ENCODE measurements around the gene NIPBL.
"Not testable (repeated sequence)": the region's sequence is repeated elsewhere in the genome, so short reads cannot be mapped to it uniquely, and the experiment has no call there.

The NIPBL gene

GRCh38 chr5:36950586-36951457, 74.3 kb downstream of the NIPBL start:
- no peak for DNase-seq

- DNase-seq = no peak
Observed at GRCh38 chr5:36953043-36953442, 76.5 kb downstream of the NIPBL start.

- DNase-seq = no peak
Observed at GRCh38 chr5:36957953-36958537, 81.5 kb downstream of the NIPBL start.

- DNase-seq = no peak
Observed at GRCh38 chr5:36958612-36959011, 82.0 kb downstream of the NIPBL start.

GRCh38 chr5:36965179-36965578, 88.6 kb downstream of the NIPBL start:
- no peak for DNase-seq

- no peak for DNase-seq
Observed at GRCh38 chr5:36969700-36970395, 93.3 kb downstream of the NIPBL start.

- DNase-seq = no peak
Observed at GRCh38 chr5:36978196-36978595, 101.6 kb downstream of the NIPBL start.

- DNase-seq = no peak
Observed at GRCh38 chr5:36982146-36982545, 105.6 kb downstream of the NIPBL start.

DNA sequence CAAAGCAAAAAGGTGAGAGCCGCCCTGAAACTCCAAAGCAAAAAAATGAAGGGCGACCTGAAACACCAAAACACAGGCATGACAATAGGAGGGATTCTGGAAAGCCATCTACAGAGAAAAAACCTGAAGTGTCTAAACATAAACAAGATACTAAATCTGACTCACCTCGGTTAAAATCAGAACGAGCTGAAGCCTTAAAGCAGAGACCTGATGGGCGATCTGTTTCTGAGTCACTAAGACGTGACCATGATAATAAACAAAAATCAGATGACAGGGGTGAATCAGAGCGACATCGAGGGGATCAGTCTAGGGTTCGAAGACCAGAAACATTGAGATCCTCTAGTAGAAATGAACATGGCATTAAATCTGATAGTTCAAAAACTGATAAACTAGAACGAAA, 108.8 kb downstream of the NIPBL start:
- no peak for DNase-seq

GRCh38 chr5:36988396-36988795, 111.8 kb downstream of the NIPBL start:
- DNase-seq = no peak

- DNase-seq = no peak
Observed at GRCh38 chr5:36998578-36998977, 122.0 kb downstream of the NIPBL start.

GRCh38 chr5:37002176-37002751, 125.7 kb downstream of the NIPBL start:
- no peak for DNase-seq

- no peak for DNase-seq
Observed at GRCh38 chr5:37005252-37005651, 128.7 kb downstream of the NIPBL start.

GRCh38 chr5:37005946-37006540, 129.5 kb downstream of the NIPBL start:
- DNase-seq = no peak

DNA sequence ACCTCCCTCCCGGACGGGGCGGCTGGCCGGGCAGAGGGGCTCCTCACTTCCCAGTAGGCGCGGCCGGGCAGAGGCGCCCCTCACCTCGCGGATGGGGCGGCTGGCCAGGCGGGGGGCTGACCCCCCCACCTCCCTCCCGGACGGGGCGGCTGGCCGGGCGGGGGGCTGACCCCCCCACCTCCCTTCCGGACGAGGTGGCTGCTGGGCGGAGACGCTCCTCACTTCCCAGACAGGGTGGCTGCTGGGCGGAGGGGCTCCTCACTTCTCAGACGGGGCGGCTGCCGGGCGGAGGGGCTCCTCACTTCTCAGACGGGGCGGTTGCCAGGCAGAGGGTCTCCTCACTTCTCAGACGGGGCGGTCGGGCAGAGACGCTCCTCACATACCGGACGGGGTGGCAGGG, 136.6 kb downstream of the NIPBL start:
- not testable (repeated sequence) for DNase-seq

DNA sequence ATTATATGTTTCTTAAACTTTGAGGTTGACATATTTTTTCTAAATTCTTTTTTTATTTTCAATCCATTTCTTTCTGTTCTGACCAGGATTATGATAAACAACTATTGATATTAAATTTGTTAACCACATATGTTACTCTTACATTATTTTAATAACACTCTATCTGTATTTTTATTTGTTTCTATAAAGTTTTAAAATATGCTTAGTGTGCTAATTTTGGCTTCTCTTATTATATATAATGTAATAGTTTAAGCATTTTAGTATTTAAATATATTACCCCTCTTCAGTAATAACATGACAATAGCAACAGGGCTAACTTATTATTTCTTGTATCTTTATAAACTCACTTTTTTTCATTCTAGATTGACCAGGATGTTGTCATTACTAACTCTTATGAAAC, 137.8 kb downstream of the NIPBL start:
- no peak for DNase-seq

- DNase-seq = no peak
Observed at GRCh38 chr5:37015795-37016666, 139.5 kb downstream of the NIPBL start.

DNA sequence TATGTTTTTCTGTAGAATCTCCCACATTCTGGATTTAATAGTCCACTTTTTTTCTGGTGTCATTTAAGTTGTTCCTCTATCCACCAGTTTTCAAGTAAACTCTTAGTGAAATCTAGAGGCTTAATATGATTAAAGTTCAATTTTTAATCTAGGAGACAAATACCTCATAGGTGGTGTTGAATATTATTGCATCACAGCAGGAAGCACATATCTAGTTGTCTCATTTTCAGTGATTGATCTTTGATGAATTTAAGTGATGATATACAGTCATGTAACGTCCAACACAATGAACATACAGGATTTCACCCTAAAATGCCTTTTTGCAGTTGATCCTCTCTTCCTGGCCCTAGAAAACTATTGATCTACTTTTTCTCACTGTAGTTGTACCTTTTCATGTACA, 152.3 kb downstream of the NIPBL start:
- no peak for DNase-seq

DNA sequence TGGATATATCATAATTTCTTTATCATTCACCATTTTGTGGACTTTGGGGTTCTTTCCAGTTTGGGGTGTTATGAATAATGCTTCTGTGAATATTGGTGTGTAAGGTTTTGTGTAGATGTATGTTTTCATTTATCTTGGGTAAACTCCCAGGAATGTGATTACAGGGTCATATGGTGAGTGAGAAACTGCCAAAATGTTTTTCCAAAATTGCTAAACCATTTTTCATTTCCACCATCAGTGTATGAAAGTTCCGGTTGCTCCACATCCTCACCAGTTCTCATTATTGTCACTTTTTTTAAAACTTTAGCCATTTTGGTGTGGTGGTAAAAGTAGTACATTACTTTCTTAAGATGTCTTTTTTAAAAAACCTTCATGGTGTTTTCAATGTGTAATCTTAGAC, 152.9 kb downstream of the NIPBL start:
- DNase-seq = no peak

DNA sequence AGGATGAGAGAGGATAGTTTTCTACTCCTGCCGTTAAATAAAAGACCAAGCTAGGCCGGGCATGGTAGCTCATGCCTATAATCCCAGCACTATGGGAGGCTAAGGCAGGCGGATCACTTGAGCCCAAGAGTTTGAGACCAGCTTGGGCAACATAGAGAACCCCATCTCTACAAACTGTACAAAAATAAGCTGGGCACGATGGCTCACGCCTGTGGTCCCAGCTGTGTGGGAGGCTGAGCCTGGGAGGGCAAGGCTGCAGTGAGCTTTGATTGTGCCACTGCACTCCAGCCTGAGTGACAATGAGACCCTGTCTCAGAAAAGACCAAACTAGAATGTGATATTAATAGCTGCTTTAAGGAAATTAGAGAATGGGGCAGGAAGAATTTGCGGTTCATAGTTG, 158.4 kb downstream of the NIPBL start:
- DNase-seq = no peak

- no peak for DNase-seq
Observed at GRCh38 chr5:37037840-37038239, 161.3 kb downstream of the NIPBL start.

- no peak for DNase-seq
Observed at GRCh38 chr5:37039824-37040223, 163.3 kb downstream of the NIPBL start.
